Large intestine (tissue), 3 donors: ENCODE measurements around the gene TWIST1. TPM values are rescaled to one million over a fixed set of nuclear protein-coding genes. Genes with fewer than 3 reads are reported as not detected.

Experiments
- DNase-seq, 2 donors: peaks; one replicate each; pipeline versions ENCODE4 v3.0.0 to v3.0.0-alpha.2; 2013
- H3K27ac ChIP-seq: one replicate; pipeline ENCODE4 v1.5.1; 2013; ENCODE audit warnings: low read length
- H3K27me3 ChIP-seq: 2 replicates; pipeline ENCODE4 v1.6.1; 2013; ENCODE audit warnings: low read length; ENCODE audit not compliant: control insufficient read depth, insufficient read depth
- H3K36me3 ChIP-seq: 2 replicates; pipeline ENCODE4 v1.6.1; 2013; ENCODE audit warnings: low read length; ENCODE audit not compliant: control insufficient read depth, insufficient read depth
- H3K4me1 ChIP-seq: one replicate; pipeline ENCODE4 v1.6.1; 2013; ENCODE audit warnings: low read length; ENCODE audit not compliant: control insufficient read depth, insufficient read depth
- H3K4me3 ChIP-seq: one replicate; pipeline ENCODE4 v1.5.1; 2013; ENCODE audit warnings: low read length
- H3K9me3 ChIP-seq: one replicate; pipeline ENCODE4 v1.6.1; 2013; ENCODE audit warnings: mild to moderate bottlenecking, low read depth, low read length, moderate library complexity; ENCODE audit not compliant: control insufficient read depth
- WGBS: methylation state at CpG from one replicate; pipeline ENCODE4 v1.1.5; 2013; ENCODE audit warnings: low lambda C conversion rate; ENCODE audit not compliant: insufficient coverage; 5-methylcytosine and 5-hydroxymethylcytosine counted together
- polyA plus RNA-seq: library from polyadenylated mRNA; unstranded; fragments of 120-200 nt; gene quantifications from one replicate; pipeline ENCODE4 v1.2.1, GENCODE V29; 2013

TWIST1 gene
- polyA plus RNA-seq, 1 donor: 0.61 TPM

DNA sequence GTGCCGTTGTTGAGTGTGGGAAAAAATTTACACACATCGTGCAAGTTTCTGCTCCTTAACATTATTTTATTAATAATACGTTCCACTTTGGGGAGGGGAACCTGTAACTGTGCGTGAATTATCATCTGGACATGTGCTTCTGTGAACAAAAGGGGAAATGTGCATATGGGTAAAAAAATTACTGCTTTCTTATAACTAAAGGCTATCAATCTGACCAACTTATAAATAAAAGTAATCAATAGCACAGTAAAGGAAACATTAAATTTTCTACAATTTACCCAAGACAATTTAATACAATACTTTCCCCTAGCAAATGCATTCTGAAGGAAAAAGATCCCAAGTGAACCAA lies 4.5 kb downstream of the TWIST1 start:
- 8% methylated on average over 2 of the region's 4 CpGs for WGBS
- Histone ChIP-seq H3K9me3 (peaks cover 4% of the 10 kb centered on the region), H3K4me1 (no peaks in the 10 kb centered on the region), H3K4me3 (no peak overlapping the region), H3K27me3 (peaks cover 80% of the 10 kb centered on the region), H3K36me3 (no peaks in the 10 kb centered on the region), H3K27ac (no peak overlapping the region)
- no peak for DNase-seq

DNA sequence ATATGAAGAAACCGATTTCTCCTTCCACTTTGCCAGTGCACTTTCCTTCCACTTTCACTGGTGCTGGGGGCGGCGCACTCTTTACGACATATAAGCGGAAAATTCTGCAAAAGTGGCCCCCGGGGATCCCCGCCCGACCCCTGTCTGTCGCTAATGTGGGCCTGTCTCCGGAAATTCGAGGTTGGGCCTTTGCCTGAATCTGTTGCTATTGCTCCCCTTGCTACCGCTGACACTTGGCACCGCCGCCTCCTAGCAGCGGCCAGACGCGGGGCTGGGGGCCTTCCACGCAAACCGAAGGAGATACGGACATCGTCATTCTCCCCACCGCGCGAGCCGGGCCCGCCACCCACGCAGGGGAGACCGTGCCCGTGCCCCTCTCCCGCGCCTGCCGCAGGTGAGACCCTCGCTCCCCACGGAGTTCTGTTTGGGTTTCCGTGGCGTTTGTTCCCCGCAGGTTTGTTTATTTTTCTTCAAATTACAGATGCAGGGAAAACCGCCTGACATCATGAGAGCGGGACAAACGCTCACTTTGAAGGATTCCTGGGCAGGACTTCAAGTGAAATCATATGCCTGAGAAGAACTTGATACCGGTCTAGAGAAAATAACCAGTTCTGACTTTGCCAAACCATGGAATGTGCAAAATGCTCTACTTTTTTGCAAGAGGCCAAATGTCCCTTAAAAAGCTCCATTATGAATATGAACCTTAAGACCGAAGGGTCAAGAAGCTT lies 5.0 kb downstream of the TWIST1 start:
- DNase-seq: no peak
- H3K4me1 ChIP-seq: no peaks in the 10 kb centered on the region
- peaks cover 4% of the 10 kb centered on the region for H3K9me3 ChIP-seq
- no peak overlapping the region for H3K4me3 ChIP-seq
- H3K27ac ChIP-seq: no peak overlapping the region
- H3K27me3 ChIP-seq: peaks cover 80% of the 10 kb centered on the region
- no peaks in the 10 kb centered on the region for H3K36me3 ChIP-seq
- no CpG with 5 or more reads among the region's 42 CpGs for WGBS

DNA sequence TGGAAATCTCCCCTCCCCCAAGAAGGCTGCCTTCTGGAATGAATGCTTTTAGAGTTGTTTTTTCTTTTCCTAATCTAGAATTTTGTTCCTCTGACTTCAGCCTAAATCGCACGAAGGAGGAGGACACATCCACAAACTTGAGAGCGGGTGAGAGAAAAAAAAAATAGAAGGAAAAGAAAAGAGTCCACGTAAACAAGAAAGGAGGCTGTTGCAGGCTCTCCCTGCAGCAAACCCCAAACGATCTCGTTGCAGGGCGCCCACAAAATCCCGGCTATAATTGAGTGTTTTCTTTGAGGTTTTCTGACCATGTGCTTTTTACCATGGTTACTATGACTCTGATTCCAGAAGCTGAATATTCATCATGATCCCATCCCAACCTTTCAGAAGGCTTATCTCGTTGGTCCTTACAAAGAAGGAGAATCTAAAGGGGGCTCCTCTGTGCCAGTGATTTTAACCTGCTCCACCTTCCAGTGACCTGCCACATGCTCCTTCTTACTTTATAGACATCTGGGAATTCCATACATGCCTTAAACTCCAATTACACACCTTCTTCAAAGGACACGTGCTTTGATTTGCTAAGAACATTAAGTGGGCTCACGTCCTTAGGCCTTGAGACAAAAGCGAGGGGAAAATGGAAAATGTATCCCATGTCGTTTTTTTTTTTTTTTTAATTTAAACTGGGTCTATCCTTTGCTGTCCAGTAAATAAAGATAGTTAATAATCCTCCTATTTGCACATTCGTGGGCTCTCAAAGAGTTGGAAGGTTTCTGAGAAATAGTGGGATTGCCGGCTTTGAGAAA lies 5.8 kb downstream of the TWIST1 start:
- Histone ChIP-seq H3K4me3 (no peak overlapping the region), H3K4me1 (no peaks in the 10 kb centered on the region), H3K9me3 (peaks cover 4% of the 10 kb centered on the region), H3K36me3 (no peaks in the 10 kb centered on the region), H3K27me3 (peaks cover 85% of the 10 kb centered on the region), H3K27ac (no peak overlapping the region)
- DNase-seq: no peak
- 7% methylated on average over 3 of the region's 15 CpGs for WGBS

DNA sequence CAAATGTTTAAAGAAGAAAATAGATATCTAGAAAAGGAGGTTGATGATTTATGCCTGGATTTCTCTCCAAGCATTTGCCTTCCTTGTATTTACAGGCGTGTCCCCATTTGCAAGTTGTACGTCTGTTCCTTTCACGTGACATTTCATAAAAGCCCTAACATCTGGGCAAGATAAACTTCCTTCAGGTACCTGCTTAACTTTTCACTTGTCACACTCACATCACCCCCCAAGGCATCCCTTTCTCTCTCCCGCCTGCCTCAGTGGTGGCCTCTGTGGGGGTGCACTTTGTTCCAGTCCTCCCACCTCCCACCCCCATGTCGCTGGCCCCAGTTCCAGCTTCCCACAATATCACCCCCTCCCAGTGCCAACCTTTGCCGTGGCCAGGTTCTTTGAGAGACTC lies 6.7 kb downstream of the TWIST1 start:
- Histone ChIP-seq H3K27ac (no peak overlapping the region), H3K4me3 (no peak overlapping the region), H3K4me1 (no peaks in the 10 kb centered on the region), H3K36me3 (no peaks in the 10 kb centered on the region), H3K9me3 (peaks cover 8% of the 10 kb centered on the region), H3K27me3 (peaks cover 85% of the 10 kb centered on the region)
- no peak for DNase-seq
- no CpG with 5 or more reads among the region's 6 CpGs for WGBS

DNA sequence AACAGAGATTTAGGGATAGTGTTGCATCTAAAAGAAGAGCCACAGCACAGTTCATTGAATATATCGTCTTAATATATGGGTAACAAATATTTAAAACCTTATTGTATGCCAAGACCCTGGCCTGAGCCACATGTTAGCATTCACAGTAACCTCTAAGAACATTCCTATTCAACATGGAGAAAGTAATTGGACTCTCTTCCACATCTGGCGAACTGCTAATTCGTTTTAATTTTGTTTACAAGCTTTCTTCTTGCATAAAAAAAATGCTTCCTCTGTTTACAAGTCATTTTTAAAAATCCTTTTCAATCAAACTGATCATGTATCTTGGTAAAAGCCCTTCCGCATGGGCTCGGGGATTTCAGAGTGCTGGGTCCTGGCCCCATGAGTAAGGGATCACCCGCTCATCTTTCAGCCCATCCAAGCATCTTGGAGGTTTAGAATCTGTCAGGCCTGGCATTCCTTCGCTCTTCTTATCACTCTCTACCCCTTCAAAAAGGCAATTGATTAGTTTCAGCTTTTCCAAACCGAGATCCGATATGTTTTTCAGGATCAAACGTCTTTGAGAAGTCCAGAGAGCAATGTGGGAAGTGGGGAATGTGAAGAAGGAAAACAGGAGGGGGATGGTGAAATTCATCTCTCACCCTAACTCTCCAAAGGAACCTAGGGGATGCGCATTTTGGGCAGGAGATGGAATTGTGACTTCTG lies 7.3 kb downstream of the TWIST1 start:
- Histone ChIP-seq H3K27ac (no peak overlapping the region), H3K36me3 (no peaks in the 10 kb centered on the region), H3K9me3 (peaks cover 8% of the 10 kb centered on the region), H3K4me1 (no peaks in the 10 kb centered on the region), H3K4me3 (no peak overlapping the region), H3K27me3 (peaks cover 83% of the 10 kb centered on the region)
- no peak for DNase-seq
- whole genome bisulfite sequencing: 6% methylated on average over 2 of the region's 11 CpGs

DNA sequence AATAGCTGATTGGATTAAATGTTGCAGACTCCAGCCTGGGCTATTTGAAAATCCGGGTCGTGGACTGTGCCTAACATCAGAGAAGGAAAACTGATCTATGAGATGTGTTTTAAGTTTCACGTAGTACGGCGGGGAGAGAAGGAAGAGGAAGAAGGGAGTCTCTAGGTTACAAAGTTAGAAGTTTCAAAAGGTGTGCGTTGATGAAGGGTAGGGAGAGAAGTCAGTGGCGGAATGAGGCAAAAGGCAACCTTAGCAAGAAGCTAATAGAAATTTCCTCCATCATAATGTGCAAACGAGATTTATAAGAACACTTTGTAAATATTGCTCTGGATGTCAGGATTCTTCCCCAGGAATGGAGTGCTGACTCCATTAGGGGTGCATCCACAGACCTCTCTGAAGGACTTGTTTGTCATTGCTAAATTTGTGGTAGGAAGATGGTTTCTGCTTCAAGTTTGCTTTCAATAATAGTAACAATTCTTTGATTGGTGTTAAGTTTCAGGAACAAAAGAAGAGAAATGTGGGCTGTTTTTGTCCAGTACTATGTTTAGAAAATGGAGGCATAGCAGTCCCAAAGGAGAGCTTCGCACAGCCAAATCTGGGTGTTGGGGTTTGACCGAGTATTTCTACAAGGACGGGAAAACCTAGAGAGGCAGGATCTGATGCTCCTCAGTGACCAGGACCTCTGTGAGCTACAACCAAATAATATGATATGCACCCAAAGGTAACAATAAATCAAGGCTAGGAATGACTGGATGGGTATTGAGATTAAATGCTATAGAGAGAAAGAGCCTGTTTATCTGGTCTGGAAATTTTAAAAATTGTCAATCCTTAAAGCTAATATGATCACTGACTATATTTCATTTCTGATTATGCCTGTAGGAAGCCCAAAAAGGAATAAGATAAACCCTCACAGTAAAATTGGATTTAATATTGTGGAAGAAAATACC lies 8.2 kb downstream of the TWIST1 start:
- peaks cover 8% of the 10 kb centered on the region for H3K9me3 ChIP-seq
- H3K27ac ChIP-seq: no peak overlapping the region
- WGBS: 7% methylated on average over 6 of the region's 11 CpGs
- no peaks in the 10 kb centered on the region for H3K4me1 ChIP-seq
- H3K36me3 ChIP-seq: no peaks in the 10 kb centered on the region
- DNase-seq: no peak
- H3K27me3 ChIP-seq: peaks cover 90% of the 10 kb centered on the region
- H3K4me3 ChIP-seq: no peak overlapping the region

DNA sequence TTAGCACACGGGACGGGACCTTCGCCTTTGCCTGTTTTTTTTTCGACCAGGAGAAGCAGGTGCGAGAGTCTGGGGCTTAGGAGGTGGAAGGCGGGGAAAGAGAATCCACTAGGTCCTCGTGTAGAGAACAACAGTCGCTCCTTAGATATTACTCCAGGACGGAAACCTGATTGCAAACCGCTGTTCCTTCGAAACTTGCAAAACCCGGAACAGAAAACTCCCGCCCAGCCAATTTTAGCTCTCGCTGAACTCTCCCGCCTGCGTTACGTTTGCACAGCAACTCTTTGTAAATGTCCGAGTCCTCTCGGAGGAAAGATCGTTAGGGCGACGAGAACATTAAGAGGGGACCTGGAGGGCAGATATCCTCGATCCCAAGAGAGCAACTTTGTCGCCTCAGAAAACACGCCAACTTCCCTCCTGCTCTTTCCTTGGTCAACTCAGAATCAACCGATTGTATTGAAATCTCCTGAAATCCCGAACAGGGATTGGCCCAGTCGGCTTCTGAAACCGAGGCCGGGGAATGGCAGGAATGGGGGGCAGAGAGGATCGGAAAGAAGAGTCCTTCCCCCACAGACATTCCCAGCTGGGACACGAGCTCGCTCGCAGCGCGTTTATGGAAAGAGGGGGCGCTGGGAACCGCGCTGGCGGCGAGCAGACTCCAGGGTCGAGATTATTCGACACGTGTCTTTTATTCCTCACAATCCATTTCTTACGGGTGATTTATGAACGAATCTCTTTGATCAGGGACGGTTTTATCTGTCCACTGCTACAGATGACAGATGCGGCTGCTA lies 9.9 kb downstream of the TWIST1 start:
- peaks cover 84% of the 10 kb centered on the region for H3K27me3 ChIP-seq
- H3K36me3 ChIP-seq: no peaks in the 10 kb centered on the region
- peak overlapping the region; percentile 5 for H3K4me3 ChIP-seq
- 0% methylated on average over 4 of the region's 48 CpGs for WGBS
- DNase-seq: peak in 1 of 2 donors; percentile 31
- peaks cover 7% of the 10 kb centered on the region for H3K9me3 ChIP-seq
- no peaks in the 10 kb centered on the region for H3K4me1 ChIP-seq
- no peak overlapping the region for H3K27ac ChIP-seq

DNA sequence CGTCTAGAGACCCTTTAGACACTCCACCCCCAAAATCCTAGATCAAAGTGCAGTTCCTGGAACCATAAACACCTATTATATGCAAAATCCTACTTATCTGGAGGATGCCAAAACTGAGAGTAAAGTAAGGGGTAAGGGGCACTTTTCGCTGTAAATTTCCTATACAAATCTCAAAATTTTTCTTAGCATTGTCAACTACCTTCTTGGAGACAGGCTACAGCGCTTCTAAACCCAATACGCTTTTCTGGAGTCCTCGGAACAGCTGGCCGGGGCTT lies 10.4 kb downstream of the TWIST1 start:
- Histone ChIP-seq H3K9me3 (peaks cover 4% of the 10 kb centered on the region), H3K27me3 (peaks cover 78% of the 10 kb centered on the region), H3K36me3 (no peaks in the 10 kb centered on the region), H3K4me3 (peak overlapping the region; percentile 5), H3K4me1 (no peaks in the 10 kb centered on the region), H3K27ac (no peak overlapping the region)
- DNase-seq: no peak
- WGBS: no CpG with 5 or more reads among the region's 6 CpGs

DNA sequence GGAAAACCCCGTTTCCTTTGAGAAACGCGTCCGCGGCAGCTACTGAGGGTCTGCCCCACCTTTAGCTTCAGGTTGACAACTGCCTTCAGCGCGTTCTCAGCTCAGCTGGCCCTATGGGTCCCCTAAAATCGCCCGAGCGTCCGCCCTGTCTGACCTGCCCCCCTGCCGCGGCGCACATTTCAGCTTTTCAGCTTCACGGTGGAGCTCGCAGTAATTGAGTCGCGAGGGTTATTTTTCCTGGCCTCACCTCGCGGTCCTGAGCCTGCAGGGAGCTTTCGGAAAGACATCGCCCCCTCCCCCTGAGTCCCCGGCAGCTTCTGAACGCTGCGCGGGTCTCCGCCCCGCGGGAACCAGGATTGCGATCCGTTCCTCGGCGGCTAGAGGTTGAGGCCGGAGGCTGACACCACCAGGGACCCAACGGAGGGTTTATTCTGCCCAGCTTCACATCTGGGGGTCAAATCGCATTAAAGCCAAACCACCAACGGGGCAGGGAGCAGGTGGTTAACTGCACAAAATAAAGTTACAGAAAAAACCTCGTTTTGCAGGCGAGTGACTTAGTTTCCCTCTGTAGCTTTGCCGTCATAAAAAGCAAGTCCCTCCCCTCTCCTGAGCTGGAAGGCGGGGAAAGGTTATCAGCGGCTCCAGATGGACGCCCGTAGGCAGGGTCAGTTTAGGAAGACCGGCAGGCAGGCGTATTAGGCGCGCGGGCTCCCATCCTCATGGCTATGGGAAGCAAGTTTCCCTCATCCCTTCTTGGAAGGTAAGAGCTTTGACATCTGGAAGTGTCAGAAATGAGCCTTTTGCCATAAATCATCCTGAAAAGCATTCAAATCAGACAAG lies 11.0 kb downstream of the TWIST1 start:
- no peak for DNase-seq
- H3K9me3 ChIP-seq: peaks cover 4% of the 10 kb centered on the region
- peak overlapping the region; percentile 2 for H3K4me3 ChIP-seq
- no CpG with 5 or more reads among the region's 49 CpGs for WGBS
- no peaks in the 10 kb centered on the region for H3K36me3 ChIP-seq
- peaks cover 74% of the 10 kb centered on the region for H3K27me3 ChIP-seq
- no peak overlapping the region for H3K27ac ChIP-seq
- H3K4me1 ChIP-seq: no peaks in the 10 kb centered on the region
